GM19467 (cell line): ENCODE data around the gene SLC35F2.
A peak's percentile ranks its signal among the peaks of the same experiment; 100 is the strongest.
"Not testable (repeated sequence)": the region's sequence is repeated elsewhere in the genome, so short reads cannot be mapped to it uniquely, and the experiment has no call there.

Experiments used
- ATAC-seq: cut with Tn5 transposase; IDR thresholded peaks from one replicate; pipeline ENCODE4 v1.9.1; 2021; ENCODE audit warnings: mild to moderate bottlenecking, moderate library complexity; ENCODE audit not compliant: unreplicated experiment

The SLC35F2 gene

DNA sequence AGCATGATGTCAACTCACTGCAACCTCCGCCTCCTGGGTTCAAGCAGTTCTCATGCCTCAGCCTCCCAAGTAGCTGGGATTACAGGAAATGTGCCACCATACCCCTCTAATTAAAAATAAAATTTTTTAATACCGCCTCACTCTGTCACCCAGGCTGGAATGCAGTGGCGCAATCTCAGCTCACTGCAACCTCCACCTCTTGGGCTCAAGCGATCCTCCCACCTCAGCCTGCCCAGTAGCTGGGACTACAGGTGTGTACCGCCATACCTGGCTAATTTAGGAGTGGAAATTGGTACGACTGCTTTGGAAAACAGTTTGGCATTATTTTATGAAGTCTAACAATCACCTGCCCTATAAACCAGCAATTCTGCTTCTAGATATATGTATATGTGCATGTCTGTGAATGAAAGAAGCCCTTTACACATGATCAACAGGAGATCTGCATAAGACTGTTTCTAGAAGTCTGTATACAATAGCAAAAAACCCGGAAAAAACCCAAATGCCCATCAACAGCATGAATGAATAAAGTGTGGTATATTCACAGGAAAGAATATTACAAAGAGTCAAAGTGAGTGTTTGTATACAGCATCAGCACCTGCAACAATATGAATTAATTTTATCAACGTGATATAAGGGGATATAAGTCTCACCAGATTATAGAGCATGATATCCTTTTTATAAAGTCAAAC, 16.0 kb downstream of the SLC35F2 start:
- no peak for ATAC-seq

DNA sequence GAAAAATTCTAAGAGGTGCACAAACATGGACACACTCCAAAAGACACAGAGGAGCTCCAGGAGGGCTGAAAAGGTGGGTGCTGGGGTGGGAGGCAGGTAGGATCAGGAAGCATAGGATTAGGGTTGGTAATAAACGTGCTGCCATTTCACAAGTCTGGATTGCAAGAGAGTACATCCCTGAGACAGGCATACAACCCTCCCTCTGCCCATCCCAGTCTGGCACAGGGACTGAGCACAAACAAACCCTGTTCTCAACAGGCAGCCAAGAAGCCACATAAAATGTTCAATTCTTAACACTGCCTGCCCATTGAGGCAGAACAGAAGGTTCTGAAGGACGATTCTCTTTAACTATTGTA, 18.5 kb downstream of the SLC35F2 start:
- no peak for ATAC-seq

DNA sequence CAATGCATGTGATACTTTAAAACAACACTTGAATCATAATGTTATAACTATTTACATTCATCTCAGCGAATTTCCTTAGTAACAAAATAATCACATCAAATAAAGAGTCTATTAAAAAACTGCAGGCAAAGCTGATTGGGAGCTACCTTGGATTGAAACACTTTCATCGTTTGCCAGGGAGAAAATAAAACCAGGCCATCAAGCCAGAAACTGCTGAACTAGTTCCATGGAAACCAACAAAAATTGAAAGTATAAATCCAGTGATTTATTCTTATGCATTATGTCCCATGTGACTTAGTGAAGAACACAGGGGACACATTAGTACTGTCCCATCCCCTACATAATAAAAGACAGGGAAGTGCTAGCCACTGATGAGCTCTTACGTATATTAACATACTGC, 21.7 kb downstream of the SLC35F2 start:
- no peak for ATAC-seq

DNA sequence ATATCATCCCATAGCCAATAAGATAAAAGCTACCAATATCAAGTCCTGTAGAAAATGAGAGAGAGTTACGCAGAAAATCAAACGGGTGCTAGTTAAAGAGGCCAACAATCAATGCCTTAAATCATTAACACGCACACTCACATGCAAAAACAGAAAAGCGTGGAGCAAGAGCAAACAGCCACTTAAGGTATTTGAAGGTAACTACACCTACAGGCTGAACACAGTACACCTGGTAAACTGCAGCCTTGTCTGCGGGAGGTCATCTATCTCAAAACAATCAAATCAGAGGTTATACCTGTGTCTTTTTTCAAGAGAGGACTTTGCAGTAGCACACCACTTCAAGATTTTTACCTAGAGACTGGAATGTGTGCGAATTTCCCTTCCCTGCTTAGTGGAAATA, 23.6 kb downstream of the SLC35F2 start:
- ATAC-seq, result no peak

DNA sequence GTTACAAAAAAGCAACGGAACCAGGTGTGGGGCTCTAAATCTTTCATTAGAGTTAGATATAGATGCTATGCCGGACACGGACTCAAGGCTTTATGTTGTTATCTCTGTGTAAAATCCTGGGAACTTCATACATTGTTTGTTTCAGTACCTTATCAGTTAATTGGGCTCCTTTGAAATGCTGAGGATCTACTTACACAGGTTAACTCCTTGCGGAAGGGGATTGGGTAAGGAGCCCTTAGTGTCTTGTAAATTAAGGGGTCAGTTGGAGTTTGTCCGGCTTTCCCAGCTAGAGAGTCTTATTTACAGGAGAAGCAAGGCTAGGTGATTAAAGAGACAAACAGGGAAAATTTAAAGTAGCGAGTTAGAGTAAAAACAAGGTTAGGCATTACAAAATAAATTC, 24.7 kb downstream of the SLC35F2 start:
- not testable (repeated sequence) for ATAC-seq

DNA sequence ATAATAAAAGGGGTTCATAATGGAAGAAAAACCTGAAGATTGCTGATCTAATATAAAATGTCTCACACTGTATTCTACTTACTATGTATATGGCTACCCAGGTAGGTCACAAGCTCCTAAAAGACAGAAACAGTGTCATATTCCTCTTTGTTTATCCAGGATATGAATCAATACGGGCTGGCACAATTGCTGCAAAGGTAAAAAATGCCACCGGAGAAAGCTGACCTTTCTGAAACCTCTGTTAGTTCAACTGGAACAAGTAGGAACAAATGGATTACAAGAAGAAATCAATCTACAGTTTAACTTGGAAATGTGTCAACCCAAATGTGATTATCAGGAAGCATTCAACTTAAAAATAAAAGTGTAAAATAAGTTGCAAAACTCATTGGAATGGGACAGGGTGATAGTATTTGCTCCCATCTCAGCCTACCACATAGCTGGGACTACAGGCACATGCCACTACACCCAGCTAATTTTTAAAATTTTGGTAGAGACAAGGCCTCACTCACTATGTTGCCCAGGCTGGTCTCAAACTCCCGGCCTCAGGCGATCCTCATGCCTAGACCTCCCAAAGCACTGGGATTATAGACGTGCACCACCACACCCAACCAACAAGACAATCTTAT, 27.6 kb downstream of the SLC35F2 start:
- no peak for ATAC-seq

DNA sequence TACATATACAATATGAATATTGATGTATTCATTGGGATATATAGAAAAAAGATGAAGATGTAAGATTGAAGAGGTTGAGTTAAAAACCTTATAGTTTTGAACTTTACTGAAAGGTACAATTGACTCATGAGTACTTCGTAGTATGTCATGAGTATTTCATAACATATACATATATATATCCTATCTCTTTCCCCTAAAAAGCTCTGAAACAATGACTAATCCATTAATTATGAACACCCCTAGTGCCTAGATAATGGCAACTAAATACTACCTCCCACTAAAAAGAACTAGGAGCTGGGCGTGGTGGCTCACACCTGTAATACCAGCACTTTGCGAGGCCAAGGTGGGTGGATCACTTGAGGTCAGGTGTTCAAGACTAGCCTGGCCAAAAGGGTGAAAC, 31.5 kb downstream of the SLC35F2 start:
- no peak for ATAC-seq

DNA sequence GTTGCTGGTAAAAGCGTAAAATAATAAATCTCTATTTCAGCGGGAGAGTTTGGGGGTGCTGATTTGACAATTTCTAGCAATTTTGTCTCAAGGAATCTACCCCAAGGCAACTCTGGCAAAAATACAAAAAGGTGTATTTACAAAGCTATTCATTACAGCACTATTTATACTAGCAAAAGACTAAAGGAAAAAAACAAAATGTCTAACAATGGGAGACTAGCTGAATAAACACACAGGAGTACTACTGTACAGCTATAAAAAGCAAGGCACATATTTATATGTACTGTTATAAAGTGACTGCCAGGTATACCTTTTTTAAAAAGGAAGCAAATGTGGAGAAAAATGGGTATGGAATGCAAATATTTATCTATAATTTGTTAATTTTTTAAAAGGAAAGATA, 32.7 kb downstream of the SLC35F2 start:
- ATAC-seq, result no peak

DNA sequence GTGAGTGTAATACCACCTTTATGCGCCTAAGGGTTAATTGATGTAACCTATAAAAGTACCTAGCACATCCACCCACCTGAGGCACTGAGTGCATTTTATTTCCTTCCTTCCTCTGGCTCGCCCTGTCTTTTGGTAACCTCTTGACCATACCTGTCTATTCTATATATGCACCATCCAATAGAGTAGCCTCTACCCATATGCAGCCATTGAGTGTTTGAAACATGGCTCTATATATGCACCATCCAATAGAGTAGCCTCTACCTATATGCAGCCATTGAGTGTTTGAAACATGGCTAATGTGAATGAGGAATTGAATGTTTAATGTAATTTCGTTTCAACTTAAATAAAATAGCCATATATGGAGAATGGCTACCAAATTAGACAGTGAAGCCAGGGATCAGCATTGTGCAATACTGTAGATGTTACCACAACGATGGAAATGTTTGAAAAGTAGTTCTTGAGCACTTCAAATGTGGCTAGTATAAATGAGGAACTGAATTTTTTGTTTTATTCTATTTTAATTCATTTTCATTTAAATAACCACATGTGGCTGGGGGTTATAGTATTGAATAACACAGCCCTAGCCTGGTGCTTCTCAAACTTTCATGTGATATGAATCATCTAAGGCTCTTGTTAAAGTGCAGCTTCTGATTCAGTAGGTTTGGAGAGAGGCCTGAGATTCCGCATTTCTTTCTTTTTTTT, 33.8 kb downstream of the SLC35F2 start:
- no peak for ATAC-seq

DNA sequence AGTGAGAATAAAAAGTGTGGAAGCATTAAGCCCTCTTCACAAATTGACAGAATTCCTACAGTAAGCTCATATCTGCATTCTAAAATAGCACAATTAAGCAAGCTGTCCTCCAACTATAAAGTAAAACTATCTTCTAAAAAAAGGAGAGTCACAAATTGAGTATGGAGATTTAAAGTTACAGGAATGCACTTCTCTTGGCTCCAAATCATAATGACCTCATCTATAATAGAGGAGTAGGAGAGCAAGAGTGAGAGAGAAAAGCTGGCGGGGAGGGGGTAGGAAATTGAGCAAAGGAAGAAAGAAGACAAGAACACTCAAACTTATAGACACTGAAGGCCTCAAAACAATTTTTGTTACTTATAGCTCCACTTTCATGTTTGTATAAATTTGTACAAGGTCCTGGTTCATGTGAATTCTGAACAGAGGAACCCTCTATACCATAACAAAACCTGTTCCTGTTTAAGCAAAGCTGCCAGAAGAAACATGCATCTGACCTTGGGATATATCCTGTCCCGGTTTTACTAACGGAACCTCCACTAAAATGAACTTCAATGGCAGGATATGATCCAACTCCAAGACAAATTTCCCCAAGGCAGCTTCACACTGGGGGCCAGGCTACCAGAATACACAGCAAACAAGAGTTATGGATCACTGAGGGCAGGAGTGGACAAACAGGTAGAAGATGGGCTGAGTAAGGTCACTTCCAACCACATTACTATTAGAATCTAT, 37.2 kb downstream of the SLC35F2 start:
- no peak for ATAC-seq

DNA sequence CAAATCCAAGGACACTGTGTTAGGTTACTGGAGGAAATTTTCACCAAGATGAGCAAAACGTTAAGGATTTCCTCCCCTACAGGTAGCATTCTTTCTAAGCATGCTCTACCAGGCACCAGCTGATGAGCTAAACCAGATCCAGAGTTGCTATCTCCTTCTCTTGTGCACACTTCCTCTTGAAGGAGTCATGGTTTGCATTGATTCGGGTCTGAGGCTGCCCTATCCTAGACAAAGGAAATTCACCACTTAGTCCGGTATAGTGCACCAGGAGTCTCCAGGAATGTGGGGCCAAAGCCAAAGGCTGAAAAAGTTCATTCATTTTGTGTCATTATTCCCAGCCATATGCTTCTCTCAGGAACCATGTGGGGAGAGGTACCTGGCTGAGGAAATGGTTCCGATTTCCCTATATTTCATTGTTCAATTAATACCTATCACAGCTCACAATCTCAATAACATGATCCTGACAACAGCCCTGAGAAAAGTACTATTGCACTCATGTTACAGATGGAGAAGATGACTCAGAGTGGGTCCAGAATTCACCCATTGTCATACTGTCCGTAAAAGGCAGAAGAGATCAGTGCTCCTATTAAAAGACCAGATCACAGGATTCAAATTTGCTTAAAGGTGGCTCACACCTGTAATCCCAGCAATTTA, 39.1 kb downstream of the SLC35F2 start:
- no peak for ATAC-seq

DNA sequence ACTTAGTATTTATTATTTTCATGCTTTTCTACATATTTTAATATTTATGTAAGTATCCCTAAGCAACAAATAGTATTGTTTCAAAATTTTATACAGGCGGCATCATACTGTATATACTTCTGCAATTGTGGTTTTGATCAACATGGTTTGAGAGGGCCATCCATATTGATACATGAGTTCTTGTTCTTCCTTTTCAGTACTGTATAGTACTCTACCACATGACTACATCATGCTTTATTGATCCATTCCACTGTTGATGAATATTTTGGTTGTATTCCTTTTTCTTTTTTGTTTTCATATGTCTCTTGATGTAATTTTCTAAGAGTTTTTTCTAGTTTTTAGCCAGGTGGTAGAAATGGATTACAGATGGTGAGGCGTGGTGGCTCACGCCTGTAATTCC, 40.1 kb downstream of the SLC35F2 start:
- no peak for ATAC-seq

DNA sequence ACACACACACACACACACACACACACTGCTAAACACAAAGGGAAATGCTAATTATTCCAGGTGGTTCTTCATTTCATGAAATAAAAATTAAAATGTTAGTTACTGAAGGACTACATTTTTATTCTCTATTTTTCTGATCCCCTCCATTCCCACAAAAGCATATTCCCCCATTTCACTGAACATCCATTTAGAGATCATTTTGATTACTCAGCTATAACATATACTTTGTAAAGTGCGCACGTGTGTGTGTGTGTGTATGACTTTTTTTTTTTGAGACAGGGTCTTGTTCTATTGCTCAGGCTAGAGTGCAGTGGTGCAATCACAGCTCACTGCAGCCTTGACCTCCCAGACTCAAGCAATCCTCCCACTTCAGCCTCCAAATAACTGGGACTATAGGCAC, 42.6 kb downstream of the SLC35F2 start:
- ATAC-seq, result no peak

DNA sequence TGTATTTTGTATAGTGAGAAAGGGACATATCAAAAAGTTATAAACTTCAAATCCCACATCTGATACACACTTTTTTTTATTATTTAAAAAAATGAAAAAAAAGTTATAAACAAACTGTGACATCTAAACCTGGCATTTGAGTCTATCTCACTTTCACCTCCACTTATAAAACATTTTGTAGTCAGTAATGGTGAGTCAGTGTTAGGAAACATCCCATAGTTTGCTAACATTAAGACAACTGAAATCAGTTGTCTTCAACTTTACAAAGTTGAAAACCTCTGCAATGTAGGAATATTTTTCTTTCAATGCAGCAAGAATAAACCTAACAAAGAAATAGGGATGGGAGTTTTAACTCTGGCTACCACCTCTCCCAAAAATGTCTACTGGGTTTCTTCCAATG, 47.7 kb downstream of the SLC35F2 start:
- no peak for ATAC-seq

DNA sequence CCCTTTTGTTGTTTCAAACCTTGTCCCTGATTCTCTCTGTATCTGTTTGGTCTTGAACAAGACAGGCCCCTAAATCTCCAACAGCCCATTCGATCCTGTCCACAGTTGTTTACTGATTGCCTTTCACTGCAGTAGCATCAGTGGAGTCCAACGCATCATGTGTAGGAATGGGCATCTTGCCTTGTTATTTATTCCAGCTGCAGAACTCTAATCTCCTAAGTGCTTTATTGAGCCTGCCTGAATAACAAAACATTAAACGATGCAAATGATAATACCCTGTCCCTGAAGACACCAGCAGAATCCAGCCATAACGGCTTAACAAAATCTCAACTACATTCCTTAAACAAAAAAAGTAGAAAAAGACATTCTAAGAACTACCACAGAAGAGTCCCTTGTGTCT, 50.1 kb downstream of the SLC35F2 start:
- no peak for ATAC-seq

DNA sequence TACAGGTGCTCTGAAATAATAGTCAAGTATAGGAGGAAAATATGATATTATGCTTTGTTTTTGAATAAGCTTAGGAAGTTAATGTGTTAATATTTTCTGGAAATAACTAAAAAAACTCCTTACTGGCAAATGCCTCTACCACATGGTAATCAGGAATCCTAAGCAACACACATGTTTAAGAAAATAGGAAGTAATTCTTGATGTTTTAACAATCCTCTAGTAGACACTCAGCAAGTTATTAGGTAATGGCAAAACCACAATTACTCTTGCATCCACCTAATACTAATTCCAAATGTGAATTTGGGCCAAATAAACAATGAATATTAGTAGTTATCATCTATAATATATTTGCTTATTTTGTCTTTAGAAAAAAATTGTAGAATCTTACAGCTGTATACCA, 53.6 kb downstream of the SLC35F2 start:
- ATAC-seq, result no peak

DNA sequence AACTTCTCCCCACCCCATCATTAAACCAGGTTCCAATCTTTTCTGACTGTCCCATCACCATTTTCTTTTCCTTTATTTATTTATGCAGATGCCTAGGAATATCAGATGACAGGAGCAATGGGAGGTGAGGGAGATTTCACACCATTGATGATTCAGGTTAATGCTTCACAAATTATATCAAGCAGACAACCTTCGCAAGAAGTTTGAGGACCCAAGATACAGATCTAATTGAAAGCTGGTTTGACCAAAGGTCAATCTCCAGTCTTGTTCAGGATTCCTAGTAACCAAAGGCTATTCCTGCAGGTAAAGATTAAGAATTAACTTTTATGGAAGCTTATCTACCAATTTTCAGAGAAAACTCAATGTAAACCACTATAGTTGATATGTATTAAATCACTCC, 54.4 kb downstream of the SLC35F2 start:
- no peak for ATAC-seq

DNA sequence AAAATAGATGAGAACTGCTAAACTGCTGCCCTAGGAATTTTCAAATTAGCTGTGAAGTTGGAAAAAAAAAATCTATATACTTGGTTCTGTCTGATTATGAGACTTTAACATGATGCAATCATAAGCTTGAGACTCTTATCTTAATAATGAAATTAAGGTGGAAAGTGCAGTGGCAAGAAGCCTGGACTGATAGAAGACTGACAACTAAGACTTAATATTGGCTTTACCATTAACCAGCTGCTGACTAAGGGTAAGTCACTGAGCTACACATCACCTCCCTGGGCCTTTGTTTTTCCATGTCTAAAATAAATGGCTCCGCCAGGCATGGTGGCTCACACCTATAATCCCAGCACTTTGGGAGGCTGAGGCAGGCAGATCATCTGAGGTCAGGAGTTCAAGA, 56.9 kb downstream of the SLC35F2 start:
- no peak for ATAC-seq

DNA sequence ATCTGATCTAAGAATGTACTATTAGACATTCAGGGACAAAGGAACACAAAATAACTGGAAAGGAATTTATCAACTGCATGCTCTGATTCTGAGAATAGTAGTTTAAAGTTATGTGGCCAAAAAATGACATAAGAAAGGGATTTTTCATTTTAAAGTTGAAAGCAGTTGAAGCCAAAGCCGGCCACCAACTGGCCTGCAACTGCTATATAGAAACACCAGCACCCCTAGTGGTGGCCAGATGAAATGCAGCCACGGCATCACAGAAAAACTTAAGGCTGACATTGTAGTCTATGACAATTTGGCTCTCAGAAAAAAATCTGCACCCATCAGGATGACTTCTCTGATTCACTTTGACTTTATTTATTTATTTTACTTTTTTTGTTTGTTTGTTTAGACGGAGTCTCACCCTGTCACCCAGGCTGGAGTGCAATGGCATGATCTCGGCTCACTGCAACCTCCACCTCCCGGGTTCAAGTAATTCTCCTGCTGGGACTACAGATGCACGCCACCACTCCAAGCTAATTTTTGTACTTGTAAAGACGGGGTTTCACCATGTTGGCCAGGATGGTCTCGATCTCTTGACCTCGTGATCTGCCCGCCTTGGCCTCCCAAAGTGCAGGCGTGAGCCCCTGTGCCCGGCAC, 59.2 kb downstream of the SLC35F2 start:
- peak; percentile 72 for ATAC-seq

DNA sequence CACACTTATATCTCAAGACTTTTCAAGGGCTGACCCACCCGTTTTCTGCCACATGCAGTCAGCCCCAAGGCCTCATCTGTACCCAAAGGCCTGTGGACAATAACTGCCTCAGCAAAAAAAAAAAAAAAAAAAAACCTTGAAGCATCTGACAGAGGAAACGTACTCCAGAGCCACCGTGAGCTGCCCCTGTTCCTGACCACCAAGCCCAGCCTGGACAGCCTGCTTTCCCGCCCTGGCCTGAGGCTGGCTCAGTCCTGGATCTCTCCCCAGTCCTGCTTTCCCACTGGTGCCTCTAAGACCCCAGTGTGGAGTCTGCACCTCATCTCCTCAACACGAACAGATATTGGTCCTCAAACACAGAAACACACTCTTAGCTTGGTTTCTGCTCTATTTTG, 66.5 kb downstream of the SLC35F2 start:
- ATAC-seq, result no peak
